Thyroid gland (tissue), 4 donors: ENCODE data around the gene CDC42SE1. TPM values are rescaled to one million over a fixed set of nuclear protein-coding genes. Genes with fewer than 3 reads are reported as not detected.

Source experiments
- DNase-seq, 2 donors: peaks; one replicate each; pipeline ENCODE4 v3.0.0-alpha.2; 2019
- H3K27ac ChIP-seq, 3 donors: fragments of 200-600 bp; sonication (generic); 1 replicate in 2 of 3; 2 replicates in 1 of 3; pipeline ENCODE4 v1.5.1; 2016 to 2019; ENCODE audit warnings: mild to moderate bottlenecking in 1 of 3, moderate library complexity in 1 of 3
- H3K27me3 ChIP-seq: fragments of 200-600 bp; sonication (generic); one replicate; pipeline ENCODE4 v1.5.1; 2019
- H3K36me3 ChIP-seq, 2 donors: fragments of 200-600 bp; sonication (generic); one replicate each; pipeline ENCODE4 v1.5.1; 2016 to 2019
- H3K4me1 ChIP-seq, 2 donors: fragments of 200-600 bp; sonication (generic); one replicate each; pipeline ENCODE4 v1.5.1; 2017 to 2019
- H3K4me3 ChIP-seq, 3 donors: fragments of 200-600 bp; sonication (generic); replicated peaks in 1 of 3; 1 replicate in 2 of 3; 2 replicates in 1 of 3; pipeline ENCODE4 v1.5.1; 2016; ENCODE audit warnings: mild to moderate bottlenecking in 1 of 3
- H3K9me3 ChIP-seq: fragments of 200-600 bp; sonication (generic); one replicate; pipeline ENCODE4 v1.5.1; 2017
- POLR2A ChIP-seq, 2 donors: fragments of 450-650 bp; IDR thresholded peaks; one replicate each; pipeline ENCODE4 v1.6.1; 2017; ENCODE audit warnings: antibody characterized with exemption in 2 of 2, mild to moderate bottlenecking in 2 of 2, moderate library complexity in 1 of 2
- WGBS, 2 donors: methylation state at CpG; one replicate each; pipeline ENCODE4 v1.1.5; 2017; 5-methylcytosine and 5-hydroxymethylcytosine counted together
- intact Hi-C: fragments of 100-400 bp; cut with DNase I; formaldehyde crosslinking; loops from one replicate; pipeline ENCODE4 v1.15.1; 2023
- small RNA-seq: library from RNA; depleted of rRNA; stranded (forward); fragments of <200 nt; gene quantifications from one replicate; pipeline ENCODE3, GENCODE V24; 2016
- total RNA-seq, 4 donors: library from RNA; depleted of rRNA; stranded (reverse); fragments of >200 nt; gene quantifications; one replicate each; pipeline ENCODE4 v1.2.3, GENCODE V29; 2016
- TF ChIP-seq, protein P1 (sequence below), 6 experiments: fragments of 200-600 bp in 3 of 6; fragments of 450-650 bp in 3 of 6; sonication (generic) in 3 of 6; IDR thresholded peaks; one replicate each; pipeline ENCODE4 v1.5.1; 2016 to 2019; ENCODE audit warnings: antibody characterized with exemption in 6 of 6, mild to moderate bottlenecking in 2 of 6, inconsistent platforms in 1 of 6, moderate library complexity in 1 of 6

CDC42SE1 gene
- total RNA-seq, 4 donors from 2014 or later = 64.9 to 95.3 (median 82.2) TPM

DNA sequence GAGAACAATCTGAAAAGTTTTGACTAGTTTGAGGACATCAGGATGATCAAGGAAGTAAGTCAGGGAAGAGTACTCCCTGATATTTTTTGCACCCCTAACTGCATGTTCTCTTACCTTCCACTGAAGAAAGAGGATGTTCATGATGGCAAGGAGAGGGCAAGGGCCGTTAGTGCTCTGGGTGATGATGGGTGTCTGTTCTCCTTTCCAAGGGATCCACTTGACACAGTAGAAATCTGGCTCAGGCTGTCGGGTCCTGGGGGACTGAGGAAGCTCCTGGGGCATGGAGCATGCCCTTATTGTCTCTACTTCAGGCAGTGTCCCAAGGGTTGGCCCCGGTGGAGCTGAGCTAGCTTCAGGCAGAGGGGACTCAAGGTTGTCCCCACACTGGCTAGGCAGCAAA, 57.4 kb downstream of the CDC42SE1 start:
- peaks cover 26 to 35% of the 10 kb centered on the region in 2 donors for H3K36me3 ChIP-seq
- H3K9me3 ChIP-seq = no peaks in the 10 kb centered on the region
- TF ChIP-seq POLR2A (IDR thresholded peaks at IDR 0.05) = no peak
- TF ChIP-seq, protein P1, sequence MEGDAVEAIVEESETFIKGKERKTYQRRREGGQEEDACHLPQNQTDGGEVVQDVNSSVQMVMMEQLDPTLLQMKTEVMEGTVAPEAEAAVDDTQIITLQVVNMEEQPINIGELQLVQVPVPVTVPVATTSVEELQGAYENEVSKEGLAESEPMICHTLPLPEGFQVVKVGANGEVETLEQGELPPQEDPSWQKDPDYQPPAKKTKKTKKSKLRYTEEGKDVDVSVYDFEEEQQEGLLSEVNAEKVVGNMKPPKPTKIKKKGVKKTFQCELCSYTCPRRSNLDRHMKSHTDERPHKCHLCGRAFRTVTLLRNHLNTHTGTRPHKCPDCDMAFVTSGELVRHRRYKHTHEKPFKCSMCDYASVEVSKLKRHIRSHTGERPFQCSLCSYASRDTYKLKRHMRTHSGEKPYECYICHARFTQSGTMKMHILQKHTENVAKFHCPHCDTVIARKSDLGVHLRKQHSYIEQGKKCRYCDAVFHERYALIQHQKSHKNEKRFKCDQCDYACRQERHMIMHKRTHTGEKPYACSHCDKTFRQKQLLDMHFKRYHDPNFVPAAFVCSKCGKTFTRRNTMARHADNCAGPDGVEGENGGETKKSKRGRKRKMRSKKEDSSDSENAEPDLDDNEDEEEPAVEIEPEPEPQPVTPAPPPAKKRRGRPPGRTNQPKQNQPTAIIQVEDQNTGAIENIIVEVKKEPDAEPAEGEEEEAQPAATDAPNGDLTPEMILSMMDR (IDR thresholded peaks at IDR 0.05) = no peak
- 49 to 51% methylated on average over 2 of the region's 3 CpGs for WGBS, 2 donors
- H3K4me3 ChIP-seq = no peak overlapping the region
- peaks cover 34 to 44% of the 10 kb centered on the region in 2 donors for H3K4me1 ChIP-seq
- no peak for DNase-seq
- intact Hi-C loops = no loop called here
- no peaks in the 10 kb centered on the region for H3K27me3 ChIP-seq
- H3K27ac ChIP-seq = peak overlapping the region; percentile 71 to 98 (median 96)

DNA sequence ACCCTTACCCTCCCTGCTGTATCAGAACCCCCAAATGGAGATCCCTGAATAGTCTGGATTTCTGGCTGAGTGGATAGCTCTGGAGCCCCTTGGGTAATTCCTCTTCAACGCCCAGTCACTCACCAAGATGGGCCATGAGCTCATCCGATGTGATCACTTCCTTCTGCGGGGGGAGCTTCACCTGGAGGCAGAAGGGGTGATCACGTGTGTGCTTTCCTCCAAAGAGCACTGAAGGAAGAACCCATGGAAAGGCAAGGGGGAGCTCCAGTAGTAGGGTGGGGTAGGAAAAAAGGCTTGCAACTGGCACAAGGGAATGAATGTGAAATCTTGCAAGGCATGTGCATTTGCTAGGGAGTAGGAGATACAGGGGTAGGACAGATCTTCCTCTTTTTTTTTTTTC, 57.8 kb downstream of the CDC42SE1 start:
- WGBS, 2 donors = 67 to 78% methylated on average over 4 of the region's 4 CpGs
- peak overlapping the region; percentile 2 to 98 (median 71) for H3K27ac ChIP-seq
- peaks cover 29 to 39% of the 10 kb centered on the region in 2 donors for H3K36me3 ChIP-seq
- intact Hi-C loops = no loop called here
- H3K4me1 ChIP-seq = peaks cover 31 to 41% of the 10 kb centered on the region in 2 donors
- no peak overlapping the region for H3K4me3 ChIP-seq
- H3K27me3 ChIP-seq = no peaks in the 10 kb centered on the region
- H3K9me3 ChIP-seq = no peaks in the 10 kb centered on the region
- no peak for TF ChIP-seq POLR2A (IDR thresholded peaks at IDR 0.05)
- TF ChIP-seq, protein P1 (IDR thresholded peaks at IDR 0.05) = no peak
- no peak for DNase-seq

Small RNA genes lying within 50 kb of the gene (small RNA-seq; reads per million reads assigned to genes)
- gene RNU6-884P = not detected

Other genes starting within 250 kb of the CDC42SE1 start
- gene ARNT, start 183.0 kb downstream of the CDC42SE1 start, total RNA-seq = 10 to 100 TPM; 44.2 to 58.3 (median 51.4) TPM
- not detected for gene CTXND2, start 172.5 kb downstream of the CDC42SE1 start, total RNA-seq
- gene SETDB1, start 133.3 kb downstream of the CDC42SE1 start, total RNA-seq = 10 to 100 TPM; 35.4 to 59.9 (median 44.8) TPM
- 100 to 1,000 TPM; 158 to 183 (median 171) TPM for gene CERS2, start 84.8 kb downstream of the CDC42SE1 start, total RNA-seq
- gene ANXA9, start 77.3 kb downstream of the CDC42SE1 start, total RNA-seq = 10 to 100 TPM in 2 of 4 donors, 1 to 10 TPM in 2; 5.8 to 14.9 (median 10.0) TPM
- 100 to 1,000 TPM in 1 of 4 donors, 10 to 100 TPM in 3; 50.9 to 103 (median 90.4) TPM for gene MINDY1, start 52.7 kb downstream of the CDC42SE1 start, total RNA-seq
- gene PRUNE1, start 51.2 kb downstream of the CDC42SE1 start, total RNA-seq = 10 to 100 TPM; 66.0 to 79.0 (median 76.3) TPM
- 10 to 100 TPM in 1 of 4 donors, 1 to 10 TPM in 3; 4.0 to 16.8 (median 5.0) TPM for gene BNIPL, start 23.0 kb downstream of the CDC42SE1 start, total RNA-seq
- gene C1orf56, start 11.9 kb downstream of the CDC42SE1 start, total RNA-seq = 10 to 100 TPM in 3 of 4 donors, 1 to 10 TPM in 1; 7.8 to 22.6 (median 14.8) TPM
- gene MLLT11, start 775 bp upstream of the CDC42SE1 start, total RNA-seq = 1 to 10 TPM in 2 of 4 donors, under 1 TPM in 2; 0.46 to 1.6 (median 1.2) TPM
- gene GABPB2, start 11.1 kb upstream of the CDC42SE1 start, total RNA-seq = 10 to 100 TPM; 14.9 to 22.2 (median 18.3) TPM
- gene SEMA6C, start 87.0 kb upstream of the CDC42SE1 start, total RNA-seq = 1 to 10 TPM; 2.5 to 5.9 (median 3.4) TPM
- 1 to 10 TPM; 2.2 to 4.2 (median 2.4) TPM for gene TNFAIP8L2, start 97.0 kb upstream of the CDC42SE1 start, total RNA-seq
- 10 to 100 TPM; 13.4 to 19.7 (median 15.7) TPM for gene LYSMD1, start 106.3 kb upstream of the CDC42SE1 start, total RNA-seq
- 10 to 100 TPM; 13.2 to 44.5 (median 24.5) TPM for gene SCNM1, start 106.5 kb upstream of the CDC42SE1 start, total RNA-seq
- gene TMOD4, start 116.4 kb upstream of the CDC42SE1 start, total RNA-seq = not detected
- 10 to 100 TPM; 36.9 to 47.5 (median 39.9) TPM for gene VPS72, start 130.6 kb upstream of the CDC42SE1 start, total RNA-seq
- gene PIP5K1A, start 138.9 kb upstream of the CDC42SE1 start, total RNA-seq = 10 to 100 TPM; 53.4 to 74.5 (median 57.8) TPM
- 100 to 1,000 TPM in 2 of 4 donors, 10 to 100 TPM in 2; 77.1 to 110 (median 96.5) TPM for gene PSMD4, start 195.1 kb upstream of the CDC42SE1 start, total RNA-seq
- 10 to 100 TPM; 24.2 to 38.0 (median 33.7) TPM for gene ZNF687, start 222.7 kb upstream of the CDC42SE1 start, total RNA-seq